HEK293 (cell line): ENCODE results near the gene SMAD7.

Experiments
- BCL11B ChIP-seq: fragments of 450-650 bp; formaldehyde crosslinking; IDR thresholded peaks from 2 replicates; pipeline ENCODE4 v1.5.1; 2016; ENCODE audit warnings: low read depth, missing biosample characterization, missing genetic modification characterization
- BCL6B ChIP-seq: fragments of 450-650 bp; formaldehyde crosslinking; IDR thresholded peaks from 2 replicates; pipeline ENCODE4 v1.5.1; 2017; ENCODE audit warnings: missing biosample characterization, missing genetic modification characterization
- KLF8 ChIP-seq: fragments of 450-650 bp; formaldehyde crosslinking; IDR thresholded peaks from 2 replicates; pipeline ENCODE4 v1.5.1; 2016; ENCODE audit warnings: missing biosample characterization, missing genetic modification characterization
- KLF9 ChIP-seq: fragments of 450-650 bp; formaldehyde crosslinking; IDR thresholded peaks from 2 replicates; pipeline ENCODE4 v1.5.1; 2016; ENCODE audit warnings: missing biosample characterization, missing genetic modification characterization, low read depth
- MZF1 ChIP-seq: fragments of 450-650 bp; formaldehyde crosslinking; IDR thresholded peaks from 2 replicates; pipeline ENCODE4 v1.5.1; 2017; ENCODE audit warnings: missing biosample characterization, missing genetic modification characterization, borderline replicate concordance
- OVOL3 ChIP-seq: fragments of 450-650 bp; formaldehyde crosslinking; IDR thresholded peaks from 2 replicates; pipeline ENCODE4 v1.5.1; 2016; ENCODE audit warnings: missing biosample characterization, missing genetic modification characterization
- PRDM1 ChIP-seq: fragments of 450-650 bp; formaldehyde crosslinking; IDR thresholded peaks from 2 replicates; pipeline ENCODE4; 2016; ENCODE audit warnings: missing biosample characterization, missing genetic modification characterization
- SP7 ChIP-seq: fragments of 450-650 bp; formaldehyde crosslinking; IDR thresholded peaks from 2 replicates; pipeline ENCODE4 v1.5.1; 2016; ENCODE audit warnings: missing biosample characterization, missing genetic modification characterization
- TRIM28 ChIP-seq: IDR thresholded peaks from 2 replicates; pipeline ENCODE4 v1.6.1; 2011; ENCODE audit warnings: low read length, control low read depth, borderline replicate concordance
- WT1 ChIP-seq: fragments of 450-650 bp; formaldehyde crosslinking; IDR thresholded peaks from 2 replicates; pipeline ENCODE4 v1.5.1; 2016; ENCODE audit warnings: missing biosample characterization, missing genetic modification characterization
- ZBTB44 ChIP-seq: fragments of 450-650 bp; IDR thresholded peaks from 2 replicates; pipeline ENCODE4 v1.5.1; 2018; ENCODE audit warnings: missing biosample characterization, mild to moderate bottlenecking, missing genetic modification characterization
- ZBTB6 ChIP-seq: fragments of 450-650 bp; formaldehyde crosslinking; IDR thresholded peaks from 2 replicates; pipeline ENCODE4 v1.5.1; 2017; ENCODE audit warnings: missing biosample characterization, missing genetic modification characterization
- ZEB2 ChIP-seq: fragments of 450-650 bp; formaldehyde crosslinking; IDR thresholded peaks from 2 replicates; pipeline ENCODE4 v1.5.1; 2016; ENCODE audit warnings: missing biosample characterization, missing genetic modification characterization
- ZFP3 ChIP-seq: fragments of 450-650 bp; formaldehyde crosslinking; IDR thresholded peaks from 2 replicates; pipeline ENCODE4 v1.5.1; 2016; ENCODE audit warnings: low read depth, missing biosample characterization, missing genetic modification characterization
- ZNF121 ChIP-seq: fragments of 450-650 bp; formaldehyde crosslinking; IDR thresholded peaks from 2 replicates; pipeline ENCODE4 v1.5.1; 2016; ENCODE audit warnings: missing biosample characterization, missing genetic modification characterization
- ZNF140 ChIP-seq: fragments of 450-650 bp; formaldehyde crosslinking; IDR thresholded peaks from 2 replicates; pipeline ENCODE4 v1.5.1; 2016; ENCODE audit warnings: missing biosample characterization, missing genetic modification characterization
- ZNF184 ChIP-seq: fragments of 450-650 bp; IDR thresholded peaks from 2 replicates; pipeline ENCODE4 v1.5.1; 2018; ENCODE audit warnings: missing biosample characterization, mild to moderate bottlenecking, missing genetic modification characterization
- ZNF2 ChIP-seq: fragments of 450-650 bp; formaldehyde crosslinking; IDR thresholded peaks from 2 replicates; pipeline ENCODE4 v1.5.1; 2016; ENCODE audit warnings: missing biosample characterization, missing genetic modification characterization
- ZNF223 ChIP-seq: fragments of 450-650 bp; formaldehyde crosslinking; IDR thresholded peaks from 2 replicates; pipeline ENCODE4 v1.5.1; 2016; ENCODE audit warnings: missing biosample characterization, missing genetic modification characterization
- ZNF280C ChIP-seq: fragments of 450-650 bp; formaldehyde crosslinking; IDR thresholded peaks from 2 replicates; pipeline ENCODE4 v1.5.1; 2016; ENCODE audit warnings: missing biosample characterization, missing genetic modification characterization
- ZNF394 ChIP-seq: fragments of 450-650 bp; formaldehyde crosslinking; IDR thresholded peaks from 2 replicates; pipeline ENCODE4 v1.5.1; 2016; ENCODE audit warnings: missing biosample characterization, missing genetic modification characterization, mild to moderate bottlenecking, moderate library complexity, borderline replicate concordance
- ZNF510 ChIP-seq: fragments of 450-650 bp; formaldehyde crosslinking; IDR thresholded peaks from 2 replicates; pipeline ENCODE4 v1.5.1; 2018; ENCODE audit warnings: mild to moderate bottlenecking, missing genetic modification characterization, missing biosample characterization; ENCODE audit not compliant: insufficient replicate concordance
- ZNF561 ChIP-seq: fragments of 450-650 bp; IDR thresholded peaks from 2 replicates; pipeline ENCODE4 v1.5.1; 2018; ENCODE audit warnings: missing biosample characterization, missing genetic modification characterization, borderline replicate concordance
- ZNF580 ChIP-seq: fragments of 450-650 bp; formaldehyde crosslinking; IDR thresholded peaks from 2 replicates; pipeline ENCODE4 v1.5.1; 2016; ENCODE audit warnings: missing biosample characterization, missing genetic modification characterization
- ZNF621 ChIP-seq: fragments of 450-650 bp; formaldehyde crosslinking; IDR thresholded peaks from 2 replicates; pipeline ENCODE4 v1.5.1; 2017; ENCODE audit warnings: missing biosample characterization, missing genetic modification characterization
- ZNF629 ChIP-seq: fragments of 450-650 bp; formaldehyde crosslinking; IDR thresholded peaks from 2 replicates; pipeline ENCODE4 v1.5.1; 2017; ENCODE audit warnings: missing biosample characterization, missing genetic modification characterization
- ZNF639 ChIP-seq: fragments of 450-650 bp; formaldehyde crosslinking; IDR thresholded peaks from 2 replicates; pipeline ENCODE4 v1.5.1; 2016; ENCODE audit warnings: missing biosample characterization, missing genetic modification characterization
- ZNF670 ChIP-seq: fragments of 450-650 bp; formaldehyde crosslinking; IDR thresholded peaks from 2 replicates; pipeline ENCODE4 v1.5.1; 2016; ENCODE audit warnings: missing biosample characterization, missing genetic modification characterization, low read depth
- ZNF692 ChIP-seq: fragments of 450-650 bp; formaldehyde crosslinking; IDR thresholded peaks from 2 replicates; pipeline ENCODE4 v1.5.1; 2016; ENCODE audit warnings: missing biosample characterization, missing genetic modification characterization
- ZNF837 ChIP-seq: fragments of 450-650 bp; formaldehyde crosslinking; IDR thresholded peaks from 2 replicates; pipeline ENCODE4 v1.5.1; 2016; ENCODE audit warnings: missing biosample characterization, missing genetic modification characterization
- ZSCAN30 ChIP-seq: fragments of 450-650 bp; IDR thresholded peaks from 2 replicates; pipeline ENCODE4 v1.5.1; 2018; ENCODE audit warnings: missing biosample characterization, mild to moderate bottlenecking, missing genetic modification characterization, moderate library complexity

The SMAD7 gene

GRCh38 chr18:48946329-48946835 is 4.4 kb downstream of the SMAD7 start (continued):
- TF ChIP-seq ZNF140 (tag by site-specific recombination) (no peak), ZEB2 (peak; percentile 86), TRIM28 (no peak), ZNF223 (no peak), PRDM1 (peak; percentile 65), ZNF561 (tag by site-specific recombination) (peak; percentile 54; the same call in 1 of the 2 replicates), ZBTB44 (peak; percentile 71), SP7 (tag by site-specific recombination) (peak; percentile 58), ZNF121 (tag by site-specific recombination) (no peak), ZNF580 (tag by site-specific recombination) (peak; percentile 88), BCL11B (tag by site-specific recombination) (peak; percentile 78), ZNF394 (tag by site-specific recombination) (peak; percentile 62; the same call in 1 of the 2 replicates), OVOL3 (tag by site-specific recombination) (peak; percentile 77; the same call in 1 of the 2 replicates), ZFP3 (tag by site-specific recombination) (no peak), ZNF184 (tag by site-specific recombination) (0 out of 2 replicates have a peak, but pooled peaks have one; percentile 37), KLF9 (tag by site-specific recombination) (peak; percentile 67), ZNF639 (tag by site-specific recombination) (peak; percentile 87), ZNF629 (tag by site-specific recombination) (peak; percentile 85), ZNF2 (tag by site-specific recombination) (no peak; the same call in 1 of the 2 replicates), ZNF837 (no peak), ZNF510 (tag by site-specific recombination) (no peak), ZNF280C (no peak), ZNF670 (tag by site-specific recombination) (no peak), ZBTB6 (tag by site-specific recombination) (peak; percentile 6; the same call in 1 of the 2 replicates), ZSCAN30 (peak; percentile 87), KLF8 (tag by site-specific recombination) (peak; percentile 57), ZNF692 (tag by site-specific recombination) (peak; percentile 51; the same call in 1 of the 2 replicates), MZF1 (tag by site-specific recombination) (no peak), BCL6B (no peak), ZNF621 (tag by site-specific recombination) (no peak), WT1 (peak; percentile 74)
